H1 (cell line): ENCODE measurements around the gene SLC25A6. TPM values are rescaled to one million over a fixed set of nuclear protein-coding genes. Genes with fewer than 3 reads are reported as not detected.

Source experiments
- CTCF ChIA-PET: fragments of 300-600 bp; sonication (Branson Sonifier 250); formaldehyde crosslinking; loops from one replicate; lab custom pipeline; 2021; ENCODE audit not compliant: partially characterized antibody; lab: Charles Lee
- POLR2A ChIA-PET: fragments of 300-600 bp; sonication (Branson Sonifier 250); formaldehyde crosslinking; loops from one replicate; lab custom pipeline; 2021; ENCODE audit warnings: inconsistent platforms; ENCODE audit not compliant: partially characterized antibody; lab: Charles Lee
- DNase-seq, 2 experiments: peaks; one replicate each; pipeline versions ENCODE4 v3.0.0 to v3.0.0-alpha.2; 2010 to 2022; ENCODE audit warnings: low spot score in 2 of 2, low read depth in 1 of 2, mixed read lengths in 1 of 2
- FAIRE-seq: peaks from 2 replicates; lab custom pipeline; 2011; peaks lifted over from hg19 to GRCh38; lab: Jason Lieb, UNC
- H2AFZ ChIP-seq: 2 replicates; pipeline ENCODE4 v1.8.1; 2012; ENCODE audit warnings: low read length, inconsistent platforms
- H2AK5ac ChIP-seq: 2 replicates; pipeline ENCODE4 v1.6.1; 2013; ENCODE audit warnings: low read depth, low read length
- H2BK120ac ChIP-seq: replicated peaks from 2 replicates; pipeline ENCODE3; 2013; ENCODE audit warnings: low read depth, low read length, inconsistent platforms
- H2BK12ac ChIP-seq: 2 replicates; pipeline ENCODE4 v1.6.1; 2013; ENCODE audit warnings: low read depth, low read length
- H2BK15ac ChIP-seq: 2 replicates; pipeline ENCODE4 v1.6.1; 2013; ENCODE audit warnings: low read length
- H2BK20ac ChIP-seq: 2 replicates; pipeline ENCODE4 v1.6.1; 2013; ENCODE audit warnings: low read length
- H2BK5ac ChIP-seq: 2 replicates; pipeline ENCODE4 v1.6.1; 2013; ENCODE audit warnings: low read depth, low read length
- H3K14ac ChIP-seq: 2 replicates; pipeline ENCODE4 v1.6.1; 2013; ENCODE audit warnings: inconsistent platforms; ENCODE audit not compliant: insufficient read length
- H3K18ac ChIP-seq: 2 replicates; pipeline ENCODE4 v1.6.1; 2013; ENCODE audit warnings: low read length; ENCODE audit errors: extremely low read depth
- H3K23ac ChIP-seq: 2 replicates; pipeline ENCODE4 v1.6.1; 2013; ENCODE audit warnings: inconsistent platforms; ENCODE audit not compliant: insufficient read length
- H3K23me2 ChIP-seq: 2 replicates; pipeline ENCODE4 v1.6.1; 2013; ENCODE audit warnings: low read depth, low read length
- H3K27ac ChIP-seq: 2 replicates; pipeline ENCODE4 v1.6.1; 2011; ENCODE audit warnings: low read depth, low read length, inconsistent platforms
- H3K27me3 ChIP-seq, 4 experiments: replicated peaks in 1 of 4; 1 replicate in 1 of 4; 2 replicates in 3 of 4; pipeline versions ENCODE4 v1.6.1 to v1.8.1; 2011 to 2013; ENCODE audit warnings: low read length in 3 of 4, mild to moderate bottlenecking in 3 of 4, inconsistent platforms in 2 of 4, mixed read lengths in 2 of 4, moderate library complexity in 1 of 4; ENCODE audit not compliant: control insufficient read depth in 3 of 4, insufficient read depth in 3 of 4; ENCODE audit errors: extremely low read depth in 1 of 4
- H3K36me3 ChIP-seq, 4 experiments: 2 replicates each; pipeline versions ENCODE4 v1.6.1 to v1.8.1; 2011 to 2013; ENCODE audit warnings: mild to moderate bottlenecking in 4 of 4, low read length in 3 of 4, moderate library complexity in 2 of 4, control low read depth in 1 of 4, inconsistent platforms in 1 of 4; ENCODE audit not compliant: insufficient read depth in 4 of 4, control insufficient read depth in 2 of 4
- H3K4ac ChIP-seq: replicated peaks from 2 replicates; pipeline ENCODE3; 2013; ENCODE audit warnings: low read length, low read depth, mixed read lengths, inconsistent platforms; ENCODE audit not compliant: insufficient read length
- H3K4me1 ChIP-seq, 4 experiments: replicated peaks in 1 of 4; 1 replicate in 1 of 4; 2 replicates in 3 of 4; pipeline versions ENCODE4 v1.6.1 to v1.8.1; 2011 to 2013; ENCODE audit warnings: low read length in 3 of 4, inconsistent platforms in 2 of 4, mixed read lengths in 1 of 4; ENCODE audit not compliant: insufficient read depth in 4 of 4, control insufficient read depth in 3 of 4
- H3K4me2 ChIP-seq, 2 experiments: 2 replicates each; pipeline versions ENCODE4 v1.6.1 to v1.8.1; 2011 to 2013; ENCODE audit warnings: low read depth in 2 of 2, low read length in 2 of 2, control low read depth in 1 of 2, inconsistent platforms in 1 of 2, mild to moderate bottlenecking in 1 of 2; ENCODE audit not compliant: insufficient read depth in 1 of 2
- H3K4me3 ChIP-seq, 4 experiments: fragments of 200-600, 300-600 bp in 1 of 4; sonication (generic), shearing (Covaris generic), sonication (Bioruptor Twin) in 1 of 4; 2 replicates each; pipeline versions ENCODE4 v1.5.1 to v1.8.1; 2011 to 2016; ENCODE audit warnings: low read length in 4 of 4, low read depth in 3 of 4, control low read depth in 2 of 4, inconsistent platforms in 2 of 4, mild to moderate bottlenecking in 2 of 4, mixed read lengths in 1 of 4, moderate library complexity in 1 of 4; ENCODE audit not compliant: insufficient read depth in 2 of 4; ENCODE audit errors: extremely low read depth in 1 of 4
- H3K56ac ChIP-seq: replicated peaks from 2 replicates; pipeline ENCODE3; 2013; ENCODE audit warnings: low read depth, mild to moderate bottlenecking, mixed read lengths, low read length, inconsistent platforms; ENCODE audit not compliant: insufficient read length
- H3K79me1 ChIP-seq: 2 replicates; pipeline ENCODE4 v1.6.1; 2013; ENCODE audit warnings: low read depth, low read length, control low read depth
- H3K79me2 ChIP-seq, 2 experiments: 2 replicates each; pipeline versions ENCODE4 v1.6.1 to v1.8.1; 2012 to 2013; ENCODE audit warnings: low read length in 2 of 2, mild to moderate bottlenecking in 2 of 2, inconsistent platforms in 1 of 2; ENCODE audit not compliant: insufficient read depth in 2 of 2, control insufficient read depth in 1 of 2
- H3K9ac ChIP-seq, 4 experiments: replicated peaks in 1 of 4; 1 replicate in 1 of 4; 2 replicates in 3 of 4; pipeline versions ENCODE4 v1.6.1 to v1.8.1; 2011 to 2013; ENCODE audit warnings: low read depth in 3 of 4, low read length in 3 of 4, control low read depth in 2 of 4, mild to moderate bottlenecking in 2 of 4, moderate library complexity in 2 of 4, inconsistent platforms in 1 of 4; ENCODE audit errors: extremely low read depth in 1 of 4
- H3K9me3 ChIP-seq, 2 experiments: 2 replicates each; pipeline versions ENCODE4 v1.6.1 to v1.8.1; 2012 to 2013; ENCODE audit warnings: mild to moderate bottlenecking in 2 of 2, moderate library complexity in 2 of 2, control low read depth in 1 of 2, inconsistent platforms in 1 of 2, low read depth in 1 of 2, low read length in 1 of 2, mixed read lengths in 1 of 2; ENCODE audit not compliant: insufficient read depth in 2 of 2
- H4K20me1 ChIP-seq, 2 experiments: replicated peaks in 1 of 2; 2 replicates each; pipeline versions ENCODE3 to v1.8.1; 2011 to 2013; ENCODE audit warnings: inconsistent platforms in 2 of 2, low read length in 2 of 2, mild to moderate bottlenecking in 1 of 2; ENCODE audit not compliant: insufficient read depth in 2 of 2, control insufficient read depth in 1 of 2
- H4K5ac ChIP-seq: 2 replicates; pipeline ENCODE4 v1.6.1; 2013; ENCODE audit warnings: low read length, low read depth, mixed read lengths, inconsistent platforms; ENCODE audit not compliant: insufficient read length
- H4K8ac ChIP-seq: 2 replicates; pipeline ENCODE4 v1.8.0; 2013; ENCODE audit warnings: mild to moderate bottlenecking, moderate library complexity, low read length, inconsistent platforms; ENCODE audit not compliant: insufficient read depth; ENCODE audit errors: extremely low read depth
- H4K91ac ChIP-seq: replicated peaks from 2 replicates; pipeline ENCODE3; 2013; ENCODE audit warnings: low read length, mixed read lengths, inconsistent platforms; ENCODE audit not compliant: insufficient read length
- PHF8 ChIP-seq: fragments of 200-600 bp; sonication (generic); conservative IDR thresholded peaks from 2 replicates; pipeline ENCODE4 v1.7.1; 2012; ENCODE audit warnings: low read depth, mild to moderate bottlenecking, inconsistent platforms, low read length, moderate library complexity
- POLR2A ChIP-seq, 2 experiments: IDR thresholded peaks; 1 replicate in 1 of 2; 2 replicates in 1 of 2; pipeline ENCODE4 v1.6.1; 2011; ENCODE audit warnings: low read depth in 2 of 2, low read length in 2 of 2, mild to moderate bottlenecking in 2 of 2; ENCODE audit errors: control extremely low read depth in 1 of 2
- TBP ChIP-seq: IDR thresholded peaks from 2 replicates; pipeline ENCODE4 v1.6.1; 2011; ENCODE audit warnings: low read depth, low read length, improper control_type of control experiment
- WGBS, 2 experiments: shearing (Covaris generic) in 1 of 2; methylation state at CpG; one replicate each; pipeline versions ENCODE4 v1.1.6 to v1.1.7; 2013 to 2015; ENCODE audit warnings: low lambda C conversion rate in 2 of 2, mixed read lengths in 2 of 2, inconsistent platforms in 1 of 2, low coverage in 1 of 2, missing lambda C conversion rate in 1 of 2; ENCODE audit not compliant: insufficient replicate concordance in 2 of 2, insufficient coverage in 1 of 2, insufficient read length in 1 of 2; ENCODE audit errors: extremely low coverage in 1 of 2, missing lambda C conversion rate in 1 of 2; 5-methylcytosine and 5-hydroxymethylcytosine counted together
- polyA plus RNA-seq, 7 experiments: library from polyadenylated mRNA; depleted of rRNA in 3 of 7; stranded (reverse) in 5 of 7; unstranded in 2 of 7; fragments of >200 nt in 5 of 7; fragments of 200-250 nt in 2 of 7; gene quantifications; 1 replicate in 5 of 7; 2 replicates in 1 of 7; 4 replicates in 1 of 7; pipeline versions ENCODE4 v1.2.1 to v1.2.3, GENCODE V29; 2011 to 2013; ENCODE audit warnings: missing spikeins in 2 of 7, mixed read lengths in 2 of 7
- total RNA-seq: library from RNA; stranded (reverse); fragmentation: NEBNext Ultra II Directional; extraction: Animal tissue kit (Norgen Biotek cat#: 25700); gene quantifications from 2 replicates; pipeline ENCODE4 v1.2.1, GENCODE V29; 2021

Gene SLC25A6
- total and polyA plus RNA-seq, 2 of the 8 experiments (the other 6 are each of a cell fraction or from before 2014, with no cell fraction given), result 487 to 1,220 TPM

DNA sequence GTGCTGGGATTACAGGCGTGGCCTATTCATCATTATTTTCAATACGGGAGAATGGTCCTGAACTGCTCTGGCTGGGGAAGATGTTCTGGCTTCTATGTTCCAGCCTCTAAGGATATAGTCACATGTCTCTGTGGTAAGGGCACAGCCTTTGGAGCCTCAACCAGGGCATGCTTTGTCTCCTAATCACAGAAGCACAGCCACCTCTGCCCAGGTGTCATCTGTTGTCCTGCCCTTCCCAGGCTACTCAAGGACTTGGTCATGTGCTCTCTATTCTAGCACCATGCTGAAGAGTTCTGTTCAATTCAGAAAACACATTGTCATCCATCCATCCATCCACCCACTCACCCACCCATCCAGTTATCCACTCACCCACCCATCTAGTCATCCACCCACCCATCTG is 31.3 kb upstream of the SLC25A6 start:
- no peaks in the 10 kb centered on the region for H3K27me3 ChIP-seq
- FAIRE-seq, result no peak
- H3K4me3 ChIP-seq, result no peak overlapping the region
- no peak overlapping the region for H4K5ac ChIP-seq
- 86% methylated on average over 2 of the region's 2 CpGs; no CpG with 5 or more reads in 1 of the 2 experiments for WGBS, 2 experiments
- no peak overlapping the region for H2BK120ac ChIP-seq
- CTCF ChIA-PET, result no interaction called here
- H2BK12ac ChIP-seq, result no peak overlapping the region
- H4K8ac ChIP-seq, result no peak overlapping the region
- H2AFZ ChIP-seq, result no peak overlapping the region
- H3K4me2 ChIP-seq, result no peak overlapping the region
- no peaks in the 10 kb centered on the region for H3K79me1 ChIP-seq
- H2AK5ac ChIP-seq, result no peak overlapping the region
- no peak for DNase-seq
- H3K79me2 ChIP-seq, result no peaks in the 10 kb centered on the region
- no peak overlapping the region for H3K14ac ChIP-seq
- peaks cover 0 to 15% of the 10 kb centered on the region in 2 experiments for H4K20me1 ChIP-seq
- H4K91ac ChIP-seq, result no peak overlapping the region
- H3K9ac ChIP-seq, result no peak overlapping the region
- H3K4ac ChIP-seq, result no peak overlapping the region
- H3K18ac ChIP-seq, result no peak overlapping the region
- H3K36me3 ChIP-seq, result peaks cover 31 to 79% (median 67%) of the 10 kb centered on the region in 4 experiments
- H3K4me1 ChIP-seq, result no peaks in the 10 kb centered on the region
- no peak overlapping the region for H3K27ac ChIP-seq
- no peak overlapping the region for H2BK15ac ChIP-seq
- H3K23me2 ChIP-seq, result peaks cover 12% of the 10 kb centered on the region; the same call in 1 of the 2 replicates
- 0 out of 3 replicates have a peak, but pooled peaks of 1 of the 2 experiments have one; percentile 34 for TF ChIP-seq POLR2A (IDR thresholded peaks at IDR 0.05; ENCODE audit: control extremely low read depth in 1 of 2, low read depth in 2 of 2, low read length in 2 of 2)
- TF ChIP-seq PHF8, result no peak
- no peak for TF ChIP-seq TBP
- H3K23ac ChIP-seq, result no peak overlapping the region
- POLR2A ChIA-PET, result no interaction called here
- no peak overlapping the region for H3K56ac ChIP-seq
- H3K9me3 ChIP-seq, result peaks cover 0 to 10% of the 10 kb centered on the region in 2 experiments; a peak in 1 of 4 replicates
- no peak overlapping the region for H2BK5ac ChIP-seq
- no peak overlapping the region for H2BK20ac ChIP-seq
